NB4 (cell line): ENCODE measurements around the gene ZFAND4.

Source experiments
- MYC ChIP-seq: IDR thresholded peaks from 2 replicates; pipeline ENCODE4 v1.6.1; 2011; ENCODE audit warnings: low read depth, low read length
- POLR2A ChIP-seq: IDR thresholded peaks from 2 replicates; pipeline ENCODE4 v1.6.1; 2011; ENCODE audit warnings: mild to moderate bottlenecking; ENCODE audit not compliant: insufficient read length; ENCODE audit errors: extremely low read depth
- TF ChIP-seq, protein P1 (sequence below): IDR thresholded peaks from one replicate; pipeline ENCODE4 v1.5.1; 2012; ENCODE audit warnings: low read depth, low read length

DNA sequence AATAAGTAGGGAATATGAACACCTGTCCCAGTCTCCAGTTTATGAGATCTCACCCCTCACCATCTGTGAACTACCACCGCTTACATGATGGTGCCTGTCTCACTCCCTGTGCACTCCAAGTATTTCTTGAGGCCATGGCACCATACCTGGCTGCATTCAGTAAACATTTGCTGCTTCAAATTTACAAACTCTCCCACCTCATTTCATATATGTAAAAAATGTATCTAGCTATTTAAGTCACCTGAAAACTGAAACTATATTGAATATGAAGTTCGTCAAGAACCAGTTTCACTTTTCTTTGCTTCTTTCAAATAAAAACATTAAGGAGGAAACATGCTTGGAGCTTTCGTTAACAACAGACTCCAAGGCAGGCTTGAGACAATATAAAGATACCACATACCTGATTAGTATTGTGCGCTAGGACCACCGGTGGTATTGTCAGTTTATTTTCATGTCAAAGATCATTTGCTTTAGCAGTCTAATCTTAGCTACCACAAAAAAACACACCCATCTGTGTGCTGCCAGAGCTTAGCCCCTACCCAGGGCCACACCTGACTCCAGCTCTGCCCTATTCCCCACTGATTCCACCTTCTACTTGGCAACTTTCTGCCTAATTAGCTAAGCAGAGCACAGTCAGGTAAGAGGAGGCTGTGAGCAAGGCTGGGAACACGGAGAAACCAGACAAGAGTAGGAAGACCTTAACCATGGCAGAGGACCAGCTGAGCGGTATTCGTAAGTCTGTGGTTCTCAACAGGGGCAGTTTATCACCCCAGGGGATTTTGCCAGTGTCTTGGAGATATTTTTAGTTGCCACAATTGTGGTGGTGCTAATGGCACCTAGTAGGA lies 92.0 kb downstream of the ZFAND4 start:
- TF ChIP-seq, protein P1, sequence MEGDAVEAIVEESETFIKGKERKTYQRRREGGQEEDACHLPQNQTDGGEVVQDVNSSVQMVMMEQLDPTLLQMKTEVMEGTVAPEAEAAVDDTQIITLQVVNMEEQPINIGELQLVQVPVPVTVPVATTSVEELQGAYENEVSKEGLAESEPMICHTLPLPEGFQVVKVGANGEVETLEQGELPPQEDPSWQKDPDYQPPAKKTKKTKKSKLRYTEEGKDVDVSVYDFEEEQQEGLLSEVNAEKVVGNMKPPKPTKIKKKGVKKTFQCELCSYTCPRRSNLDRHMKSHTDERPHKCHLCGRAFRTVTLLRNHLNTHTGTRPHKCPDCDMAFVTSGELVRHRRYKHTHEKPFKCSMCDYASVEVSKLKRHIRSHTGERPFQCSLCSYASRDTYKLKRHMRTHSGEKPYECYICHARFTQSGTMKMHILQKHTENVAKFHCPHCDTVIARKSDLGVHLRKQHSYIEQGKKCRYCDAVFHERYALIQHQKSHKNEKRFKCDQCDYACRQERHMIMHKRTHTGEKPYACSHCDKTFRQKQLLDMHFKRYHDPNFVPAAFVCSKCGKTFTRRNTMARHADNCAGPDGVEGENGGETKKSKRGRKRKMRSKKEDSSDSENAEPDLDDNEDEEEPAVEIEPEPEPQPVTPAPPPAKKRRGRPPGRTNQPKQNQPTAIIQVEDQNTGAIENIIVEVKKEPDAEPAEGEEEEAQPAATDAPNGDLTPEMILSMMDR: no peak
- TF ChIP-seq MYC: no peak
- TF ChIP-seq POLR2A: no peak
